Common myeloid progenitor, CD34-positive (primary cell): ENCODE measurements around the gene IL3.

Experiments
- CTCF ChIA-PET: fragments of 350-600 bp; sonication (Branson Sonifier 250); formaldehyde crosslinking; loops from one replicate; lab custom pipeline; 2021; ENCODE audit warnings: antibody characterized with exemption; lab: Charles Lee
- POLR2A ChIA-PET: fragments of 350-600 bp; sonication (Branson Sonifier 250); formaldehyde crosslinking; loops from one replicate; lab custom pipeline; 2021; ENCODE audit warnings: antibody characterized with exemption; lab: Charles Lee
- DNase-seq, 3 donors: peaks; one replicate each; pipeline versions ENCODE4 v3.0.0 to v3.0.0-alpha.2; 2013
- H3K27ac ChIP-seq, 2 experiments: 1 replicate in 1 of 2; 2 replicates in 1 of 2; pipeline ENCODE4 v1.7.0; 2013; ENCODE audit warnings: inconsistent platforms in 2 of 2, low read length in 2 of 2, mild to moderate bottlenecking in 2 of 2, low read depth in 1 of 2, moderate library complexity in 1 of 2; ENCODE audit not compliant: severe bottlenecking in 2 of 2, insufficient read depth in 1 of 2, poor library complexity in 1 of 2
- H3K27me3 ChIP-seq, 5 experiments: replicated peaks in 2 of 5; 1 replicate in 3 of 5; 2 replicates in 2 of 5; pipeline versions ENCODE4 v1.6.1 to v1.7.0; 2013; ENCODE audit warnings: low read length in 4 of 5, mild to moderate bottlenecking in 2 of 5, moderate library complexity in 2 of 5, inconsistent platforms in 1 of 5; ENCODE audit not compliant: insufficient read depth in 5 of 5, control insufficient read depth in 4 of 5
- H3K36me3 ChIP-seq, 4 experiments: 1 replicate in 2 of 4; 2 replicates in 2 of 4; pipeline versions ENCODE4 v1.6.1 to v1.7.0; 2013; ENCODE audit warnings: low read length in 3 of 4, control low read depth in 1 of 4, mild to moderate bottlenecking in 1 of 4; ENCODE audit not compliant: control insufficient read depth in 4 of 4, insufficient read depth in 4 of 4
- H3K4me1 ChIP-seq, 4 experiments: 1 replicate in 3 of 4; 2 replicates in 1 of 4; pipeline versions ENCODE4 v1.6.1 to v1.7.1; 2013; ENCODE audit warnings: low read length in 3 of 4, mild to moderate bottlenecking in 3 of 4, control low read depth in 1 of 4, inconsistent platforms in 1 of 4, moderate library complexity in 1 of 4; ENCODE audit not compliant: control insufficient read depth in 4 of 4, insufficient read depth in 4 of 4; ENCODE audit errors: control extremely low read depth in 1 of 4
- H3K4me3 ChIP-seq, 7 experiments: 1 replicate in 4 of 7; 2 replicates in 3 of 7; pipeline versions ENCODE4 v1.5.1 to v1.7.0; 2013; ENCODE audit warnings: mild to moderate bottlenecking in 7 of 7, low read length in 6 of 7, moderate library complexity in 6 of 7, inconsistent platforms in 2 of 7, low read depth in 2 of 7, control low read depth in 1 of 7; ENCODE audit not compliant: insufficient read depth in 4 of 7, control insufficient read depth in 1 of 7; ENCODE audit errors: extremely low read depth in 1 of 7
- H3K9me3 ChIP-seq, 5 experiments: 1 replicate in 4 of 5; 2 replicates in 1 of 5; pipeline versions ENCODE4 v1.6.1 to v1.7.1; 2013; ENCODE audit warnings: low read length in 4 of 5, mild to moderate bottlenecking in 2 of 5, inconsistent platforms in 1 of 5, low read depth in 1 of 5, moderate library complexity in 1 of 5; ENCODE audit not compliant: control insufficient read depth in 4 of 5, insufficient read depth in 2 of 5; ENCODE audit errors: control extremely low read depth in 1 of 5
- WGBS: methylation state at CpG from one replicate; pipeline ENCODE4 v1.1.5; 2013; ENCODE audit not compliant: insufficient coverage; 5-methylcytosine and 5-hydroxymethylcytosine counted together

Gene IL3

DNA sequence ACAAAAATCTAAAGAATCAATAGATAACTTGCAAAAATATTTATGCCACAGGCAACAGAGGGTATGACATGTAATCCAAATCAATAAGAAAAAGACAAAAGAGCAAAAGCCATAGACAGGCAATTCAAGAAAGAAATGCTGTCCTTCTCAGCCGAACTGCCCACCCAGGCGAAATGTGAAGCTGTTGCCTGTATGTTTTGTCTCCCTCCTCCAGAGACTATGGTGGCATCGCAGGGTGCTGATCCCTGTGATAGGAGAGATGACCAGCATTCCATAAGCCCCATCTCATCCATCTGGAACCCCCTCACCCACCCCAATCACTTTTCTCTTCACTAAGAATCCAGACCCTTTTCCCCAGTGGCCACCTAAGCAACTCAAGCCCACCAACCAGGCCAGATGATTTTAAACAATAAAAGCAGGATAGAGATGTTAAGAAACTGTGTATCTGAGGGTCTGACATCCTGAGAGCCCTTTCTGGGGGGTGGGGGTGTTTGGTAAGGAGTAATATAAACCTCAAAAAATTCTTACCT is 43.7 kb upstream of the IL3 start:
- POLR2A ChIA-PET = no interaction called here
- Histone ChIP-seq H3K9me3 (no peaks in the 10 kb centered on the region), H3K4me1 (peaks cover 2 to 26% (median 13%) of the 10 kb centered on the region in 4 experiments), H3K36me3 (no peaks in the 10 kb centered on the region), H3K27me3 (peaks cover 0 to 12% (median 7%) of the 10 kb centered on the region in 5 experiments), H3K27ac (no peak overlapping the region), H3K4me3 (no peak overlapping the region)
- 100% methylated on average over 2 of the region's 3 CpGs for WGBS
- DNase-seq = no peak
- CTCF ChIA-PET = interaction anchor here (0.6 kb wide), 1 partner anchor 95 kb away, joined by 3 read pairs; no protein-coding TSS in a partner anchor

DNA sequence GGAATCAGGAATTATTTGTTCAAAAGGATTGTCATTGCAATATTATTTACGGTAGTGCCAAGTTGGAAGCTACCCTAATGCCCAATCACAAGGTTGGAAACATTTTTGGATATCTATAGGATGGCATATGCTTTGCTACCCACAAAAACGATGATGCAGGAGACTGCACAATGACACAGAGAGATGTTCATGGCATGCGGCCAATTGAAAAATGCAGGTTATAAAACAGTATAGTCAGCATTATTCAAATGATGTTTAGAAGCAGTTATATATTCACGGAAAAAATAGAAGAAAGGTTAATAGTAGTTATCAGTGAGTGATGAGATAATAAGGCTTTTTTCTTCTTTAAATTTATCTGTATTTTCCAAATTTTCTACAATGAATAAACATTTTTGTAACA is 43.1 kb upstream of the IL3 start:
- Histone ChIP-seq H3K4me3 (no peak overlapping the region), H3K27ac (no peak overlapping the region), H3K36me3 (no peaks in the 10 kb centered on the region), H3K27me3 (peaks cover 0 to 9% (median 2%) of the 10 kb centered on the region in 5 experiments), H3K4me1 (peaks cover 2 to 22% (median 10%) of the 10 kb centered on the region in 4 experiments), H3K9me3 (no peaks in the 10 kb centered on the region)
- 46% methylated on average over 3 of the region's 4 CpGs for WGBS
- DNase-seq = peak in 2 of 3 donors; percentile 41 to 46
- ChIA-PET CTCF (interaction anchor here (0.6 to 0.9 kb wide), 2 partner anchors 95 to 218 kb away, joined by 3 read pairs; no protein-coding TSS in a partner anchor), POLR2A (no interaction called here)

DNA sequence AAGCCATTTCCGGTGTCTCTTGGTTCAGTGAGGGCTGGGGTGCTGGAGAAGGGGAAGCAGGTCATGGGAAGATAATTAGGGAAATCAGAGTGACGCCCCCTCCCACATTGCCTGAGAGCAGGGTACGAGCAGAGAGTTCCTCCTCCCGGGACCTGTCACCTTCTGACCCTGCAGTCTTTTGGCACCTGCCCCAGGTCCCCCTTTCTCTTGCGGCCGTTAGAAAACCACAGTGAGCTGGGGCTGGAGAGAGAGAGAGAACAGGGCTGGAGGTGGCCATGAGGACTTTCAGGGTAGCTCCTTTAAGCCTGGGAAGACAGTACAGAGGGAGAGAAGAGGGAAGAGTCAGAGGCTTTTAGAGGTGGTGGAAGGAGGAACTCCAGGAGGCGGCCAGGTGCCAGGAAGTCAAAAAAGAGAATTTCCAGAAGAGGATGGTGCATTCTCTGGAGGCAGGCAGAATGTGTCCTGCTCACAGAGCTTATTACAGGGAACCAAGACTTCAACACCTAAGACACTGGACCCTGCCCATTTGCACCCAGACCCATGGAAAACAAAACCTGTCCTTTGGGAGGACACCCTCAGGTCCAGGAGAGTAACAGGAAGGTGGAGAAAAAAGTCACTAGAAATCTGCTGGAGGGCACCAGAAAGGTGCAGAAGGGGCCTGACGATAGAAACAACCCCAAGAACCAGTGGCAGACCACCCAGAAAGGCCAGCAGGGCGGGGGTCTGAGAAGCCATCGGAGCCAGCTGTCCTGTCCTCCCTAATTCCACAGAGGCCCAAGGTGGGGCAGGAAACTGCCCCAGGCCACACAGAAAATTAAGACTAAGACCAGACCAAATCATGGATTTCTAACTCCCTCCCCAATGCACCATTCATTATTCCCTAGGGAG is 42.5 kb upstream of the IL3 start:
- 36% methylated on average over 5 of the region's 10 CpGs for WGBS
- Histone ChIP-seq H3K27me3 (peaks cover 0 to 9% (median 0%) of the 10 kb centered on the region in 5 experiments), H3K36me3 (no peaks in the 10 kb centered on the region), H3K4me1 (peaks cover 2 to 22% (median 10%) of the 10 kb centered on the region in 4 experiments), H3K4me3 (no peak overlapping the region), H3K27ac (no peak overlapping the region), H3K9me3 (no peaks in the 10 kb centered on the region)
- ChIA-PET CTCF (interaction anchor here (0.9 to 1.1 kb wide), 2 partner anchors 219 to 378 kb away, joined by 3 read pairs; no protein-coding TSS in a partner anchor), POLR2A (no interaction called here)
- DNase-seq = no peak

DNA sequence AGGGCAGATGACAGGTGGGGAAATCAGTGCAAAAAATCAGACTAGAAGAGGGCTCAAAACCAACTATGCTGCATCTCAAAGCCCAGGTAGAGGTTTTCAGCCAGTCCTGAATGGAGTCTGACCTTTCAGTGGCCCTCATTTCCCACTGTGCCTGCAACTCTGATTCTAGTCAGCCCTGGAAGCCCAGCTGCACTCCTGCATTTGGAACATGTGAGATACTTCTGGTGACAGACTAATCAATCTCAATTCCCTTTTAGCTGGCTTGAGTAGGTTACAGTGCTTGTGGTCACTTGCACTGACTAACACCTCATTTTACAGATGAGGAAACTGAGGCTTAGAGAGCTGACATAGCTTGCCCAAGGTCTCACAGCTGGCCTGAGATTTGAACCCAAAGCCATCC is 41.1 kb upstream of the IL3 start:
- Histone ChIP-seq H3K9me3 (no peaks in the 10 kb centered on the region), H3K27me3 (peaks cover 0 to 11% (median 0%) of the 10 kb centered on the region in 5 experiments), H3K4me3 (no peak overlapping the region), H3K27ac (no peak overlapping the region), H3K4me1 (peaks cover 2 to 22% (median 10%) of the 10 kb centered on the region in 4 experiments), H3K36me3 (no peaks in the 10 kb centered on the region)
- ChIA-PET POLR2A (no interaction called here), CTCF (interaction anchor here (1.0 to 1.1 kb wide), 2 partner anchors 44 to 380 kb away, joined by 3 read pairs; no protein-coding TSS in a partner anchor)
- no peak for DNase-seq

DNA sequence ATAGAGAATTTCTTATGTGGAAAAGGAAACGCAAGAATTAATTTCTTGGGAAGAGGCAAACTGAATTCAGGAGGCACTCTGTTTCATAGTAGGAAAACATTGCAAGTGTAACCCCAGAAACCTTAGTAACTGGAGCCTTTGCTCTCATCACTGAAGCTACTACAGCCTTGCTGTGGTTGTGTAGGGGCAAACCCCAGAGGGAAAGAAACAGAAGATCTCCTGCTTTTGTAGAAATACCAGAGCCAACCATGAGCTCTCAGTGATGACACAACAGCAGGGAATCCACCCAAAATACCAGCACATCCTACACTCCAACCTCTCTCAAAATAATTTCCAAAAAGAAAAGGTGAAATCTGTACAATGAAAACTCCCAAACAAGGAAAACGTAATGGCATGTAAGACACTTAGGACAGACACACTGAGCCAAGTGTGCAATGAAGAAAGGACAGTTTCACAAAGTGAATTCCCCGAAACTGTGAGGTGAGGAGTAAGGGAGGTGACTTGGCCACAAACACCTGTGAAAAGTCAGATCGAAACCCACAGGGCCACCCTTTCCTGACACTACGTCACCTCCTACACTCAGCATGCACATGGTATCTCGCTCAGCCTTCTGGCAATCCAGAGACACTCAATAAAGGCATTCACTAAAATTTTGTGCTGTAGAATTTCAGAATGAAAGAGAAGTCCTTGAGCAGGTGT is 40.4 kb upstream of the IL3 start:
- no peak for DNase-seq

DNA sequence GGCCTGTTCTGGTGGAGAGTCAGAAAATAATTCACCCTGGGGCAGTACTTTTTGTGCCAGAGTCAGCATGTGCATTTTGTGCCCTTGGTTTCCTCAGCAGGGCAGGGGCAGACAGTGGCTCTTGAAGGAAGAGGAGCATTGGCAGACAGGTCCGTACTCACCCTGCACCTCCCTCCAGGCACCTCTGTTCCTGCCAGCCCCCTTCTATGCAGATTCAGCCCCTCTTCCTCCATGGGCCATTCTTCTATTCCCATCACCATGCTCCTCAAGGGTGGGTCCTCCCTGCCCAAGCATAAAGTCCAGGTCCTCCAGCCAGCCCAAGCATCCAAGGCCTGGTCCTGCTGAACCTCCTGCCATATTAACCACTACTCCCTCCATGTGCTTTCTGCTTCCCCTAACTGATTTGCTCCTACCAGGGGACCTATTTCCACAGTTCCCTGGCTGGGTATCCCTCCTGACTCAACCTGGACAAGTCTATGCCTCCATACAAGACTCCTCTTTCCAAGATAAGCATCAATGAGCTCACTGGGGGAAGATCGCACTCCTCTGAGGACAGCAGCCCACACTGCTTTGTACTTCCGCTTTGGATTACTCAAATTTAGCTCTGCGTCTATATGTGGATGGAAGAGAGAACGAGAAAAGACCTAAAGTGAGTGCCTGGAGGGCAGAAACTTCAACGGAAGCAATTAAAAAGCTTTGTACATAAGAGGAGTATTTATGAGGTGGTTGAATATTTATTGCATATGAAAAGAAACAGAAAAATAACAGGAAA is 39.7 kb upstream of the IL3 start:
- CTCF ChIA-PET = interaction anchor here (0.6 to 1.5 kb wide), 3 partner anchors 9 to 113 kb away, joined by 3 read pairs; no protein-coding TSS in a partner anchor
- DNase-seq = no peak
- Histone ChIP-seq H3K27ac (no peak overlapping the region), H3K27me3 (peaks cover 0 to 11% (median 0%) of the 10 kb centered on the region in 5 experiments), H3K4me3 (no peak overlapping the region), H3K36me3 (no peaks in the 10 kb centered on the region), H3K4me1 (peaks cover 2 to 22% (median 10%) of the 10 kb centered on the region in 4 experiments), H3K9me3 (no peaks in the 10 kb centered on the region)
- POLR2A ChIA-PET = interaction anchor here (1.4 kb wide), 1 partner anchor 8 kb away, joined by 3 read pairs; no protein-coding TSS in a partner anchor
- WGBS = 93% methylated on average over 5 of the region's 6 CpGs

More for the DNA sequence above, 40.4 kb upstream of the IL3 start:
- peaks cover 2 to 22% (median 10%) of the 10 kb centered on the region in 4 experiments for H3K4me1 ChIP-seq
- 100% methylated on average over 2 of the region's 6 CpGs for WGBS
- ChIA-PET POLR2A (no interaction called here), CTCF (interaction anchor here (1.0 kb wide), 1 partner anchor 43 kb away, joined by 3 read pairs; no protein-coding TSS in a partner anchor)
- no peak overlapping the region for H3K4me3 ChIP-seq
- peaks cover 0 to 11% (median 0%) of the 10 kb centered on the region in 5 experiments for H3K27me3 ChIP-seq
- no peaks in the 10 kb centered on the region for H3K9me3 ChIP-seq
- H3K36me3 ChIP-seq = no peaks in the 10 kb centered on the region
- no peak overlapping the region for H3K27ac ChIP-seq
